K562 (cell line): ENCODE measurements around the gene GLP1R. TPM values are rescaled to one million over a fixed set of nuclear protein-coding genes. Genes with fewer than 3 reads are reported as not detected.

ENCODE experiments used
- ATAC-seq: fragments of 200-7000 bp; cut with Tn5 transposase; 3 replicates; pipeline ENCODE4 v1.9.1; 2020; ENCODE audit warnings: moderate library complexity
- BruUV-seq: library from RNA; stranded (reverse); fragments of 400-500 nt; replicated peaks from 2 replicates; lab custom pipeline; 2021; lab: Mats Ljungman, UMichigan
- CTCF ChIA-PET: fragments of 300-600 bp; formaldehyde crosslinking; extraction: SDS; loops from one replicate; lab custom pipeline; 2021; ENCODE audit warnings: low intra/inter-chr PET ratio; lab: Yijun Ruan, JAX
- POLR2A ChIA-PET: fragments of 300-600, 350-650 bp; sonication (Branson Sonifier 250); formaldehyde crosslinking; extraction: SDS; loops from one replicate; lab custom pipeline; 2021; ENCODE audit warnings: antibody characterized with exemption, inconsistent platforms; lab: Yijun Ruan, JAX
- DNase-seq, 4 experiments: peaks; one replicate each; pipeline versions ENCODE4 v3.0.0 to v3.0.0-alpha.2; 2011 to 2018; ENCODE audit warnings: low spot score in 3 of 4, mixed read lengths in 3 of 4; ENCODE audit errors: extremely low read depth in 1 of 4
- FAIRE-seq: peaks from 2 replicates; lab custom pipeline; 2011; peaks lifted over from hg19 to GRCh38; lab: Jason Lieb, UNC
- H2AFZ ChIP-seq: 2 replicates; pipeline ENCODE4 v1.6.0; 2011; ENCODE audit warnings: low read depth, low read length, control low read depth, inconsistent platforms
- H3K27ac ChIP-seq: fragments of 200-600 bp; 3 replicates; pipeline ENCODE4 v1.8.0; 2011; ENCODE audit warnings: low read depth, mild to moderate bottlenecking, control low read depth, inconsistent platforms, low read length, moderate library complexity, mixed read lengths; ENCODE audit errors: extremely low read depth
- H3K27me3 ChIP-seq, 2 experiments: fragments of 300-600 bp in 1 of 2; 2 replicates in 1 of 2; 3 replicates in 1 of 2; pipeline versions ENCODE4 v1.6.0 to v1.8.0; 2011; ENCODE audit warnings: inconsistent platforms in 2 of 2, low read length in 2 of 2, mild to moderate bottlenecking in 1 of 2, mixed read lengths in 1 of 2, moderate library complexity in 1 of 2; ENCODE audit not compliant: control insufficient read depth in 2 of 2, insufficient read depth in 2 of 2
- H3K36me3 ChIP-seq: fragments of 300-600 bp; 3 replicates; pipeline ENCODE4 v1.8.0; 2011; ENCODE audit warnings: mild to moderate bottlenecking, low read length, inconsistent platforms; ENCODE audit not compliant: control insufficient read depth, insufficient read depth
- H3K4me1 ChIP-seq, 2 experiments: fragments of 200-600 bp in 1 of 2; replicated peaks in 1 of 2; 2 replicates in 1 of 2; 3 replicates in 1 of 2; pipeline versions ENCODE4 v1.5.1 to v1.8.0; 2011; ENCODE audit warnings: inconsistent platforms in 2 of 2, low read length in 2 of 2, mild to moderate bottlenecking in 1 of 2, mixed read lengths in 1 of 2, moderate library complexity in 1 of 2; ENCODE audit not compliant: control insufficient read depth in 2 of 2, insufficient read depth in 2 of 2
- H3K4me2 ChIP-seq: 2 replicates; pipeline ENCODE4 v1.6.1; 2011; ENCODE audit warnings: low read length, control low read depth, inconsistent platforms, mixed read lengths; ENCODE audit not compliant: insufficient read depth
- H3K4me3 ChIP-seq: fragments of 200-600 bp; sonication (generic), shearing (Covaris generic); 2 replicates; pipeline ENCODE4 v1.5.1; 2016; ENCODE audit warnings: control low read depth, inconsistent platforms
- H3K79me2 ChIP-seq: fragments of 200-600 bp; 3 replicates; pipeline ENCODE4 v1.8.0; 2011; ENCODE audit warnings: low read length, inconsistent platforms; ENCODE audit not compliant: control insufficient read depth, insufficient read depth
- H3K9ac ChIP-seq, 2 experiments: 2 replicates each; pipeline versions ENCODE4 v1.6.0 to v1.6.1; 2011; ENCODE audit warnings: low read depth in 2 of 2, low read length in 2 of 2, control low read depth in 1 of 2, inconsistent platforms in 1 of 2, mild to moderate bottlenecking in 1 of 2, mixed read lengths in 1 of 2; ENCODE audit not compliant: insufficient read depth in 1 of 2
- H3K9me1 ChIP-seq: one replicate; pipeline ENCODE4 v1.6.0; 2011; ENCODE audit warnings: inconsistent platforms, mild to moderate bottlenecking, low read length, moderate library complexity; ENCODE audit not compliant: control insufficient read depth, insufficient read depth
- H3K9me3 ChIP-seq: replicated peaks from 2 replicates; pipeline ENCODE4 v1.5.1; 2011; ENCODE audit warnings: low read depth, low read length, inconsistent platforms; ENCODE audit not compliant: control insufficient read depth, insufficient read depth
- H4K20me1 ChIP-seq: replicated peaks from 2 replicates; pipeline ENCODE4 v1.6.1; 2011; ENCODE audit warnings: low read length, inconsistent platforms, mixed read lengths; ENCODE audit not compliant: control insufficient read depth, insufficient read depth
- ATF2 ChIP-seq: sonication (generic); formaldehyde crosslinking; IDR thresholded peaks from 2 replicates; pipeline ENCODE4 v1.8.1; 2022; ENCODE audit warnings: missing genetic modification reagents
- C11orf30 ChIP-seq: fragments of 450-650 bp; IDR thresholded peaks from 2 replicates; pipeline ENCODE4 v1.6.1; 2016; ENCODE audit warnings: low read depth, mild to moderate bottlenecking
- CHD4 ChIP-seq: fragments of 200-600 bp; sonication (generic); IDR thresholded peaks from 3 replicates; pipeline ENCODE4 v1.6.1; 2012; ENCODE audit warnings: low read depth, mild to moderate bottlenecking, mixed read lengths, low read length, inconsistent platforms; ENCODE audit not compliant: insufficient read depth, insufficient replicate concordance, poor library complexity, severe bottlenecking
- CREM ChIP-seq: IDR thresholded peaks from 2 replicates; pipeline ENCODE4 v1.6.1; 2014; ENCODE audit warnings: antibody characterized with exemption, low read depth
- NCOA2 ChIP-seq, 2 experiments: fragments of 450-650 bp; IDR thresholded peaks; 2 replicates each; pipeline ENCODE4 v1.6.1; 2018; ENCODE audit warnings: mild to moderate bottlenecking in 2 of 2, moderate library complexity in 1 of 2; ENCODE audit not compliant: partially characterized antibody in 2 of 2
- NFE2L1 ChIP-seq: fragments of 450-650 bp; IDR thresholded peaks from 2 replicates; pipeline ENCODE4 v1.6.1; 2016; ENCODE audit warnings: missing genetic modification characterization, low read depth, mild to moderate bottlenecking, missing compliant biosample characterization, moderate library complexity, borderline replicate concordance
- NR3C1 ChIP-seq: sonication (generic); formaldehyde crosslinking; IDR thresholded peaks from 2 replicates; pipeline ENCODE4 v1.8.1; 2022; ENCODE audit warnings: missing genetic modification reagents
- PML ChIP-seq: IDR thresholded peaks from 2 replicates; pipeline ENCODE4 v1.6.1; 2012; ENCODE audit warnings: low read length, inconsistent platforms
- POLR2A ChIP-seq: fragments of 450-650 bp; conservative IDR thresholded peaks from 2 replicates; pipeline ENCODE4 v1.6.1; 2016
- RUNX1 ChIP-seq: sonication (generic); IDR thresholded peaks from 2 replicates; pipeline ENCODE4 v1.6.1; 2016; ENCODE audit warnings: antibody characterized with exemption, low read depth
- ZBTB8A ChIP-seq: fragments of 450-650 bp; IDR thresholded peaks from 2 replicates; pipeline ENCODE4 v1.6.1; 2018; ENCODE audit warnings: mild to moderate bottlenecking, moderate library complexity; ENCODE audit not compliant: partially characterized antibody
- ZNF124 ChIP-seq: sonication (generic); formaldehyde crosslinking; IDR thresholded peaks from 2 replicates; pipeline ENCODE4 v1.8.1; 2022; ENCODE audit warnings: missing genetic modification reagents
- ZNF24 ChIP-seq: fragments of 450-650 bp; IDR thresholded peaks from 2 replicates; pipeline ENCODE4 v1.6.1; 2016
- ZNF347 ChIP-seq: fragments of 450-650 bp; formaldehyde crosslinking; IDR thresholded peaks from 2 replicates; pipeline ENCODE4 v1.4.0; 2020; ENCODE audit warnings: low read depth, mild to moderate bottlenecking, moderate library complexity
- ZNF644 ChIP-seq: fragments of 200-800 bp; sonication (Bioruptor generic); IDR thresholded peaks from 2 replicates; pipeline ENCODE4 v1.6.1; 2016; ENCODE audit warnings: low read depth, missing genetic modification characterization, missing compliant biosample characterization
- WGBS: fragments of 100-300 bp; shearing (Covaris generic); methylation state at CpG from one replicate; pipeline ENCODE4 v1.1.6; 2016; ENCODE audit warnings: low coverage, mixed read lengths; ENCODE audit not compliant: insufficient coverage; ENCODE audit errors: missing lambda C conversion rate; 5-methylcytosine and 5-hydroxymethylcytosine counted together
- in situ Hi-C: fragments of 300-500 bp; cut with MboI; formaldehyde crosslinking; loops from 4 replicates; pipeline ENCODE4 v1.15.0; 2018; ENCODE audit warnings: inconsistent platforms, mixed read lengths
- intact Hi-C: fragments of 100-400 bp; cut with micrococcal nuclease; formaldehyde crosslinking; loops from 2 replicates; pipeline ENCODE4 v1.14.2; 2022
- polyA plus RNA-seq, 8 experiments: library from polyadenylated mRNA; depleted of rRNA in 4 of 8; stranded (reverse) in 5 of 8; unstranded in 3 of 8; fragments of >200 nt; fragmentation: Nextera tagmentation in 2 of 8; fragmentation: Illumina TruSeq in 1 of 8; extraction: Ambion mirVana in 2 of 8; extraction: Trizol in 1 of 8; gene quantifications; 2 replicates each; pipeline versions ENCODE4 v1.2.1 to v1.2.3, GENCODE V29; 2011 to 2014; ENCODE audit warnings: inconsistent platforms in 1 of 8, missing spikeins in 1 of 8
- total RNA-seq, 7 experiments: library from RNA; depleted of rRNA in 6 of 7; stranded (reverse); fragments of >200 nt in 6 of 7; fragmentation: Illumina TruSeq in 2 of 7; extraction: Trizol in 2 of 7; gene quantifications; 2 replicates each; pipeline versions ENCODE4 v1.2.1 to v1.2.3, GENCODE V29; 2011 to 2021; ENCODE audit warnings: low replicate concordance in 1 of 7

GLP1R gene
- total and polyA plus RNA-seq, 9 of the 15 experiments (the other 6 are each of a cell fraction or from before 2014, with no cell fraction given), result not detected

DNA sequence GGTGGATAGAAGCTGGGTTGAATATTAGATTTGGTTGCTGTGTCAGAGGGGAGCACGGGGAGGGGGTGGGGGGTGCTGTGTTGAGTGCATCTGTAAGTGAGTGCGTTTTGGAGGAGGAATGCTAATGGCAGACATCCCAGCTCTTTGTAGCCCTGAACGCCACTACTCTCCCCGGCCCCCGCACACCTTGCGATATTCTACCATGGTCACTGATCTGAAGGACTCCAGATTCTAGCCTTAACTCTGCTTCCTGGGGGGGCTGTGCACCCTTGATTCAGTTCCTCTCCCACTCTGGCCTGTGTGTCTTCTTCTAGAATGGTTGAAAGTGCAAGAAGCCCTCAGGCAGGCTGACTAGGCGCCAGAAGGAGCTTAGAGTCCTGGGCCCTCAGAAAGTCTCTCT, 7.1 kb downstream of the GLP1R start:
- Histone ChIP-seq H3K4me3 (no peak overlapping the region), H3K36me3 (no peaks in the 10 kb centered on the region), H3K9me1 (no peaks in the 10 kb centered on the region), H4K20me1 (peaks cover 22% of the 10 kb centered on the region), H3K9ac (no peak overlapping the region), H3K27me3 (peaks cover 24 to 62% of the 10 kb centered on the region in 2 experiments), H3K9me3 (no peaks in the 10 kb centered on the region), H3K4me1 (no peaks in the 10 kb centered on the region; a peak in 1 of 5 replicates), H3K4me2 (no peak overlapping the region), H2AFZ (no peak overlapping the region), H3K79me2 (no peaks in the 10 kb centered on the region), H3K27ac (no peak overlapping the region)
- CTCF ChIA-PET, result no interaction called here
- TF ChIP-seq CHD4 (no peak), NFE2L1 (tag) (no peak), C11orf30 (no peak), ZNF124 (CRISPR knock-in tag) (no peak), PML (no peak), CREM (no peak), ZNF24 (no peak), POLR2A (no peak), ZNF347 (CRISPR knock-in tag) (no peak), NCOA2 (IDR thresholded peaks at IDR 0.05; ENCODE audit: partially characterized antibody in 2 of 2) (no peak), ATF2 (CRISPR knock-in tag) (no peak), RUNX1 (no peak), ZNF644 (tag) (no peak), NR3C1 (CRISPR knock-in tag) (no peak), ZBTB8A (no peak)
- in situ Hi-C loops (no loop called here), intact Hi-C loops (no loop called here)
- POLR2A ChIA-PET, result interaction anchor here (0.7 to 1.4 kb wide), 3 partner anchors 11 to 577 kb away, joined by 3 to 6 read pairs (median 3); no protein-coding TSS in a partner anchor
- no peak for DNase-seq
- no TSS peak for BruUV-seq
- ATAC-seq, result no peak
- WGBS, result 0% methylated on average over 7 of the region's 7 CpGs
- FAIRE-seq, result no peak
